CD4-positive, alpha-beta T cell treated with Interleukin-4 for 1 hour (primary cell): ENCODE measurements around the gene CCDC157.

Experiments
- DNase-seq, 2 donors: peaks; one replicate each; pipeline ENCODE4 v3.0.0-alpha.2; 2020 to 2022

CCDC157 gene

DNA sequence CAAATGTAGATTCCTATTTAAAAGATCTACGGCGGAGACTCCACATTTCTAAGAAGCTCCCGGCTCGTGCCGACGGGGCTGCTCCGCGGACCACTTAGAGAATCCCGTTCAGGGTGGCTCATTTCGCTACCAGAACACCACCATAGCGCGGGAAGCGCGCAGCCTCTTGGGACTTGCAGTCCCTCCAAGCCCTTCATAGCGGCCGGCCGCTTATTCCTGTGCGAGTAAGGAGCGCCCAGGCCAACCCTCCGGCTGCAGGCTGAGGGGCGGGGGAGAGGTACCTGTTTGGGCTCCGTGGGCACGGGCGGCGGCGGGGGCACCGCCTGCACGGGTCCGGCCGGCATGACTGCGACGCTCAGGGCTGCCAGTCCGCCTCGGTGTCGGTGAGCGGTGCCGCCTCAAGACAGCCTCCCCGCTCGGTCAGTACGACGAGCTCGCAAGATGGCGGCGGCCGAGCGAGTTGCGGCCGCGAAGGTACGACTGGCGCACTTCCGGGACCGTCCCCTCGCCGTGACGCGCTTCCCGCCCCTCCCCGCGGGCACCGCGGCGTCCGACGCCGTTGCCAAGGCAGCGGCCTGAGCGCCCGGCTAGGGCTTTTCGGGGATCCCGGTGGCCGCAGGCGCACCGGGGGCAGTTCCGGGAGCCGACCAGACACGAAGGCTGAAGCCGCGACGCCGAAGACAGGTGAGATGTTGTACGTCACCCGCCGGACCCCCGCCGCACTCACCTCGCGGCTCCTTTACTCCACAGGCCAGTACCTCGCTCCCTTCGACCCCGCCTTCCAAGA is at the start of gene CCDC157, which contains the start of gene SF3A1:
Gene CCDC157, plus strand, starts transcription at position 559 of the 787 bp plus-strand sequence. CDS start 8,994 bp downstream, outside the sequence.
Gene SF3A1, minus strand, starts transcription at position 446 of the 787 bp plus-strand sequence. Its CDS starts 102 bp downstream, at position 344.
- peak; percentile 86 for DNase-seq

DNA sequence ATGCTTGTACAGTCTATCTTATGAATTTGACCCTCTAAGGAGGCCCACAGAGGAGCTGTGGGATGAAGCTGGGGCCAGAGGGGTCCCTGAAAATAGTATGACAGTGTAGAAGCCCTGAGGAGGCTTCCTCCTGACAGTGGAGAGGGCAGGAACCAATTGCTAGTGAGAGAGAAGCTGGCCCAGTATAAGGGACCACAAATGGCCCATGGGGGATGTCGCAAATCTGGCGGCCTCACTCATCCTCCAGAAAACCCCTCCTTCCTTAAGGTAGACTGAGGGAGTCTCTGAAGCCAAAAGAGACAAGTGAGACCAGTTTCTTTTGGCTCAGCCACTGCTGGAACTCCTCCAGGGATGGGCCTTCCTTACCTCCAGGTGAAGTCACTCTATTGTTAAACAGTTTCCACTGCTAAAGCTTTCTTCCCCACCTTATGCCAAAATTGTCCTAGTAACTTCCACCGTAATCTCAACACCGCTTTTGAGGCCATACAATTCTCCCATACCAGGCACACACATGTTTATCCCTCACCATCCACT is 49.7 kb upstream of the CCDC157 start:
- DNase-seq, result no peak

- no peak for DNase-seq
These were observed 48.7 kb upstream of the CCDC157 start for GRCh38 chr22:30308093-30308492.

GRCh38 chr22:30308518-30309230 is 48.1 kb upstream of the CCDC157 start:
- peak in 1 of 2 donors; percentile 34 for DNase-seq

- DNase-seq, result peak; percentile 44 to 59
These were observed 46.7 kb upstream of the CCDC157 start for GRCh38 chr22:30309951-30310741.

DNA sequence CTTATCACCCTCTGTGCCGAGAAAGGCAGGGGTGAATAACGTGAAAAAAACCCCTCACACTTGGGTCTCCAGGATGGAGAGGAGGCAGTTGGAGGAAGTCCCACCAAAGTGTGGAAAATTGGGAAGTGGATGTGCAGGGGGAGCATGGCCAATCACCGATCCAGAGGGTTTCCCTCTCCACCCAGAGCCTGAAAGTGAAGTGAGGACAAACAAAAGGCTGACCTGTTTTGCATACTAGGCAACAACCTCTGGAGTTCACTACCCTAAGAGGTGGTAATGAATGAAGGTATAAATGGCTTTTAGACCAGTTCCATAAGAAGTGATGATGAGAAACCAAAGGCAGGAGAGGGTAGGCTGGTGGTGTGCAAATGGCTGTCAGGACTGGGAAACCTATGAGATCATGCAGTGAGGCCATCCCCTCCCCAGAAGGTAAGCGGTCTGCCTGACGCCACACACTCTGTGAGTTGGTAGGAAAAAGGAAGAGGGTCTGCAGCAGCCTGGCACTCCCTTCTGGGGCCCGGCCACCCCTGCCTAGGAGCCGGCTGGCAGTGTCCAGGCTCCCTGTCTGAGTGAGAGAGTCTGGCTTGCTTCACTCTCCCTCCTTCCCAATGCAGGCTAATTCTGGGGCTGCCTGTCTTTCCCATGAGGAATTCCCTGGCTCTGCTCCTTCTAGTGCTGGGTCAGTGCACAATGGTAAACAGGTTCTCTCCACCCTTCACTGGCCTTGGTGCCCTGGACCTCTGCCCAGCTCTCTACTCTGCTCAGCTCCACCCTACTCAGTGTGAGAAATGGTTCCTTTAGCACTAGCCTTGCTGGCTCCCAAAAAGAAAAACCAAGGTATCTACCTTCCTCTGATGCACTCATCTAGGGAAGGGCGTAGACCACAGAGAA is 45.7 kb upstream of the CCDC157 start:
- DNase-seq, result no peak

DNA sequence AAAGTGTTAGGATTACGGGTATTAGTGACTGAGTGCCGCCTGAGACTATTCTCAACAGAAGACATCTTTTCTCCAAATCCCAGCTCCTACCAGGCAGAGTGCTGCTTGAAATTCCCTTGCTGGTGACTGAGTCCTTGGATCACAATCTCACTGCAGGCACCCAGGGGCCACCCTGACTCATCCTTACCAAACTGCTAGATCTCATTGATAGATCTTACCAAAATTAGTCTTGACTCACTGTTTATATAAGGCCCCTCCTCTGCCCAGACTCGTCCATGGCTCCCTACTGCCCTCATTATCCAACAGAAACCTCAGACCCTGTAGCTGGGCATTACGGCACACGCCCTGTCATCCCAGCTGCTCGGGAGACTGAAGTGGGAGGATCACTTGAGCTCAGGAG is 44.8 kb upstream of the CCDC157 start:
- no peak for DNase-seq

GRCh38 chr22:30313527-30314363 is 43.1 kb upstream of the CCDC157 start:
- no peak for DNase-seq

DNA sequence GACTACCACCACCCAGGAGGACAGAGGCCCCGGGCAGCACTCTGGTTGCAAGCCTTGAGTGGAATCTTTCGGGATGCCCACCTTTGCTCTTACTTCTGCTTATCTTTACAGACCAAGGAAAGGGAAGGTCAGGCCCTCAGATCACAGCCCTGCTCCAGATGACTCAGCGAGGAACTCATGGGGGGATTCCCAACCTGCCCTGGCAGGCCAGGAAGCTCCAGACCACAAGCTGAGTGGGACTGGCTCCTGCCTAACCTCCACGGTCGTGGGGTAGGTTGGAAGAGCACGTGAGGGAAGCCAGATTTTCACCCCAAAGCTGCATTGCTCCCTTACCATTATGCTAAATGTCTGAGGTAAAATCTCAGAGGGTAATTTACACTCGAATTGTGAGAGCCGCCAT is 41.9 kb upstream of the CCDC157 start:
- DNase-seq, result peak; percentile 56 to 58

DNA sequence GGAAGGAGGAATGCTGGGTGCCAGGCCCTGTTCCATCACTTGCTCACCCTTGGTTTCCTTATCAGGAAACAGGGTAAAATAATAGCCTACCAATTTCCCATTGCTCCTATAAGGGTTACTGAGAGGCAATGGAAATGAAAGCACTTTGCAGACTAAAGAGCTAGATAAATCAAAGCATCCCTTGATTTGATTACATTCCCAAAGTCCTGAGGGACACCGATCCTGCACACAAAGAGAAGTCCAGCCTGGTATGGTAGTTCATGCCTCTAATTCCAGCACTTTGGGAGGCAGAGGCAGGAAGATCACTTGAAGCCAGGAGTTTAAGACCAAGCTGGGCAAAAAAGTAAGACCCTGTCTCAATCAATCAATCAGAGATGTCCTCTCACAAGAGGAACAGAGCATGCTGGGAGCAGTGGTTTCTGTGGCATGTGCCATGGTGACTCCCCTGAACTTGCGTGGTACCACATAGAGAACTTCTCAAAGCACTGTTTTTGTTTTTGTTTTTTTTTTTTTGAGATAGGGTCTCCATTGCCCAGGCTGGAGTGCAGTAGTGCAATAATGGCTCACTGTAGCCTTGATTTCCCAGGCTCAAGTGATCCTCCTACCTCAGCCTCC is 40.7 kb upstream of the CCDC157 start:
- DNase-seq, result no peak

- no peak for DNase-seq
These were observed 39.0 kb upstream of the CCDC157 start for GRCh38 chr22:30317778-30318177.

- no peak for DNase-seq
These were observed 37.9 kb upstream of the CCDC157 start for GRCh38 chr22:30318799-30319419.

DNA sequence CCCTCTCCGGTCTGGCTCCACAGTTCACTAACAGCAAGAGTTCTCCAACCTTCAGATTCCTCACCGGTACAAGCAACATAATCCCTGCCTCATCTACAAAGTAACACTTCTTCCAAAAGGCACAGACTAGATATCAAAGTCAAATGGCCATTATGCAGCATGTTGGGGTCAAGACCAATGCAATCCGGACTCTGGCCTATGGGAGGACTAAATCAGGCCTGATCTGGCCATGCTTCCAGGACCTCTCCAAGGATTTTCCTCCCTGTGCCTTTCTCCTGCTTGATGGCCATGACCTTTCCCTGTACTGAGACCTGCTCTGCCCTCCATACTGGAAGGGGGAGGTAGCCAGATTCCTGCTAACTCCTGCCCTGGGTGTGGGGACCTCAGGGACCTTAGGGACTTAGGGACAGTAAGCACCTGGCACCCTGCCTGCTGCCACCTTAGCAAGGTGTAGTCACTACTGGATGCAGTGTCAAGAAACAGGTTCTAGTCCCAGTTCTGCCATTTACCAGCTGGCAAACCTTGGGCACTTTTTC is 36.7 kb upstream of the CCDC157 start:
- no peak for DNase-seq

GRCh38 chr22:30321461-30321860 is 35.3 kb upstream of the CCDC157 start:
- DNase-seq, result no peak

DNA sequence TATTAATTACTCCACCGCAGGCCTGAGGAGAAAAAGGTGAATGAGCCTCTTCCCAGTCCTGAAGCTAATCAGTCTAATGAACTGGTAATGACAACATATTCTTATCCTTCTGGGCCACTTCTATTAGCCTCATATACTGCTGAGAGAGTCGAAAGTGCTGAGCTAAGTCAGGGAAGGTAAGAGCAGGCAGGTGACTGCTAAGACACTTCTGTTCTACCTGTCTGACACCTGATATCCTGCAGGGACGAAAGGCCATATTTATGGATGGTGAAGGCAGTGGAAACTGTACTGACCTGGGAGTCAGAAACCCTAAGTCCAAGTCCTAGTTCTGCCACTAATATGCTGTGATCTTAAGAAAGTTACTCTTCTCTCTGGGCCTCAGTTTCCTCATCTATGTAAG is 33.6 kb upstream of the CCDC157 start:
- DNase-seq, result no peak

DNA sequence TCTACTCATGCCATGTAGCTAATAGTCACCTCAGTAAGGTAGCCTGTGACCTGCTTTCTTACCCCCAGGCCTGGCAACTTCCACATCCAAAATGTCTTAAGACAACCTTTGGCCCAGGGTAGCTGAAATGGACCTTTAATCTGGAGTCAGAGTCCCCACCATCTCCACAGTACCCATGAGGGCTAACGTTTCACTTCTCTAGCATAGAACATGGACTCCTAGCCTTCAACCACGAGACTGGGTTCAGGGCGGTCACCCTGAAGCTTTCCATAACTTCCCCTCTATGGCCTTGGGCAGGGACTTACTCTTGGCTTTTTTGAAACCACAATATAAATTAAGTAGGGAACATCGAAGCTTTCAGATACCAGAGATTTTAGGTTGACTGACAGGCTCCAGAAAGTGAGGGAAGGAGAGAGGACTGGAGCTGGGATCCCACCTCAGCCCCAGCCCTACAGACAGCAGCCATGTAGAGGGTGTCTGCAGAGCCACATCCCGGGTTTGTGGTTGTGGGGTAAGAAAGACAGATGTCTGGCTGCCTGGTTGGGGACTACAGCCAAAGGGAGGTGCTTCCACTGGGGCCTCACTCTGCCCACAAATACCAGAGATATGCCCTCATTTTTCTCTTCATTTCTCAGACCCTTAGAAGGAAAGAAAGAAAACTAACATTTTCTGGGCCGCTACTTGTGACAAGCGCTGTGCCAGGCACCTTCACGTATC is 32.6 kb upstream of the CCDC157 start:
- peak; percentile 27 to 53 for DNase-seq

GRCh38 chr22:30325065-30325720 is 31.6 kb upstream of the CCDC157 start:
- no peak for DNase-seq

- DNase-seq, result no peak
These were observed 31.0 kb upstream of the CCDC157 start for GRCh38 chr22:30325724-30326254.
